Activated T-cell treated with anti-CD3 and anti-CD28 coated beads, Interleukin-2, amount 50 U/mL, for 1 hour (primary cell): ENCODE measurements around the gene PDPK1.

Experiments used
- DNase-seq: peaks from one replicate; pipeline ENCODE4 v3.0.0-alpha.2; 2020

PDPK1 gene

GRCh38 chr16:2537451-2538379, at the start of gene PDPK1:
Gene PDPK1 (plus strand): TSS chr16:2538021. CDS start chr16:2538113, 92 bp downstream.
- DNase-seq: peak; percentile 96

GRCh38 chr16:2489581-2489980, 48.2 kb upstream of the PDPK1 start:
- no peak for DNase-seq

- no peak for DNase-seq
These were observed 47.4 kb upstream of the PDPK1 start for GRCh38 chr16:2490190-2491105.

- DNase-seq: no peak
These were observed 45.5 kb upstream of the PDPK1 start for GRCh38 chr16:2492292-2492691.

DNA sequence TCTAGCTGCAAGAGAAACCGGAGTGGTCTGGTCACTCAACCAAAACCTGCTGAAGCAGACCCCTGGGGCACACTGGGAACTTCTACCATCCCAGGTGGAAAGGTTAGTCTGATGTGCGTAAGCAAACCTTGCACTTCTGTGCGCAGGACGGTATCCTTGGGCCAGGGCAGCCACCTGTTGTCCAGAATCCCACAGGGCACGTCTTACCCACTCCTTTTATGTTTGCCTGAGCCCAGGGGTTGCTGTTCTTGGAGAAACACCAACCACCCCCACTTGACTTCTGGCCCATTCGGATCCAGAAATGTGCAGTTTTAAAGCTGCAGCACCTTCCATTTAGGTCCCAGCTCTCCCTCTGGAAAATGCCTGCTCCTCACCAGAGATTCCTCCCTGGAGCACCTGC, 44.2 kb upstream of the PDPK1 start:
- no peak for DNase-seq

DNA sequence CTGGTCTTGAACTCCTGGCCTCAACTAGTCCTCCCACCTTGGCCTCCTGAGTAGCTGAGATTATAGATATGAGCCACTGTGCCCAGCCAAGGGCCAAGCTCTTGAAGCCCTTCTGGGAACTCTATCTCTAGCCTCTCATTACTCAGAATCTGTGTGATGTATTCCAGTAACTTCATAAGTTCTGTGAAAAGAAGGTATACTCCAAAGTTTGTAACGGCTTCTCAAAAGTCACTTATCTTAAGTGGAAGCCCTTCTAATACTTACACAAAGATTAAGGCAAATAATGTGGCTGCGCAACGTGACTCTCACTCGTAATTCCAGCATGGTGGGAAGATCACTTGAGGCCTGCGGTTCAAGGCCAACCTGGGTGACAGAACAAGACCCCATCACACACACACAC, 43.2 kb upstream of the PDPK1 start:
- no peak for DNase-seq

DNA sequence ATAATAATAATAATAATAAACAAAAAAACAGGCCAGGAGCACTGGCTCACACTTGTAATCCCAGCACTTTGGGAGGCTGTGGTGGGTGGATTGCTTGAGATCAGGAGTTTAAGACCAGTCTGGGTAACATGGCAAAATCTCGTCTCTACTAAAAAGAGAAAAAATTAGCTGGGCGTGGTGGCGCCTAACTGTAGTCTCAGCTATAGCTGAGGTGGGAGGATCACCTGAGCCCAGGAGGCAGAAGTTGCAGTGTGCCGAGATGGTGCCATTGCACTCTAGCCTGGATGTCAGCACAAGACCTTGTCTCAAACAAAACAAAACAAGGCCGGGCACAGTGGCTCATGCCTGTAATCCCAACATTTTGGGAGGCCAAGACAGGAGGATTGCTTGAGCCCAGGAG, 42.8 kb upstream of the PDPK1 start:
- no peak for DNase-seq

DNA sequence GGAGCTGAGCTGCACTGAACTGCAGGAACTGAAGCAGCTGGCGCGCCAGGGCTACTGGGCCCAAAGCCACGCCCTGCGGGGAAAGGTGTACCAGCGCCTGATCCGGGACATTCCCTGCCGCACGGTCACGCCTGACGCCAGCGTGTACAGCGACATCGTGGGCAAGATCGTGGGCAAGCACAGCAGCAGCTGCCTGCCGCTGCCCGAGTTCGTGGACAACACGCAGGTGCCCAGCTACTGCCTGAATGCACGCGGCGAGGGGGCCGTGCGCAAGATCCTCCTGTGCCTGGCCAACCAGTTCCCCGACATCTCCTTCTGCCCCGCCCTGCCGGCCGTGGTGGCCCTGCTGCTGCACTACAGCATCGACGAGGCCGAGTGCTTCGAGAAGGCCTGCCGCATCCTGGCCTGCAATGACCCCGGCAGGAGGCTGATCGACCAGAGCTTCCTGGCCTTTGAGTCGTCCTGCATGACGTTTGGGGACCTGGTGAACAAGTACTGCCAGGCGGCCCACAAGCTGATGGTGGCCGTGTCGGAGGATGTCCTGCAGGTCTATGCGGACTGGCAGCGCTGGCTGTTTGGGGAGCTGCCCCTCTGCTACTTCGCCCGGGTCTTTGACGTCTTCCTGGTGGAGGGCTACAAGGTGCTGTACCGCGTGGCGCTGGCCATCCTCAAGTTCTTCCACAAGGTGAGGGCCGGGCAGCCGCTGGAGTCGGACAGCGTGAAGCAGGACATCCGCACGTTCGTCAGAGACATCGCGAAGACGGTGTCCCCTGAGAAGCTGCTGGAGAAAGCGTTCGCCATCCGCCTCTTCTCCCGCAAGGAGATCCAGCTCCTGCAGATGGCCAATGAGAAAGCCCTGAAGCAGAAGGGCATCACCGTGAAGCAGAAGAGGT, 41.4 kb upstream of the PDPK1 start:
- no peak for DNase-seq

DNA sequence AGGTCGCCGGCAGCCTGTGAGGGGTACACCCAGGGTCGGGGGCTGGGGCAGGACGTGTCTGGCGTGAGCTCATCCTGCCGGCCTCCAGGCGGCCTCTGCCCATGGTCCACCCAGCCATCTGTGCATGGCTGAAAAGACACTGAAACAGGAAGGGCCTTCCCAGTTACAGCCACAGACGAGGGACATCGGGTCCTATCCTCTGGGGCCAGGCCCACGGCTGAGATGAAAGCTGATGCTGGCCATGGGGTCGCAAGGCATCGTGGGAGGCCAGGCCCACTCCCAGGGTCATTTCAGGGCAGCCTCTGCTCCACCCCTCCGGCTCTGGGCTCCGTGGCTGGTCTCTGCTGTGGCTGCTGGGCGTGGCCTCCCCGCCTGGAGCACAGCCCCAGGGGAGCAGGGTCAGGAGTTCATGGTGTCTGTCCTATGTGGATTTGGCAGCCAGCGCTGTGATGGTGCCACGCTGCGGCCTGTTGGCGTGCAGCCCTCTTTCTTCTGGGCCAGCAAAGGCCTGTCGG, 40.6 kb upstream of the PDPK1 start:
- DNase-seq: no peak

GRCh38 chr16:2497695-2498484, 39.9 kb upstream of the PDPK1 start:
- DNase-seq: no peak

- DNase-seq: no peak
These were observed 39.1 kb upstream of the PDPK1 start for GRCh38 chr16:2498531-2499253.

- no peak for DNase-seq
These were observed 38.4 kb upstream of the PDPK1 start for GRCh38 chr16:2499454-2499853.

DNA sequence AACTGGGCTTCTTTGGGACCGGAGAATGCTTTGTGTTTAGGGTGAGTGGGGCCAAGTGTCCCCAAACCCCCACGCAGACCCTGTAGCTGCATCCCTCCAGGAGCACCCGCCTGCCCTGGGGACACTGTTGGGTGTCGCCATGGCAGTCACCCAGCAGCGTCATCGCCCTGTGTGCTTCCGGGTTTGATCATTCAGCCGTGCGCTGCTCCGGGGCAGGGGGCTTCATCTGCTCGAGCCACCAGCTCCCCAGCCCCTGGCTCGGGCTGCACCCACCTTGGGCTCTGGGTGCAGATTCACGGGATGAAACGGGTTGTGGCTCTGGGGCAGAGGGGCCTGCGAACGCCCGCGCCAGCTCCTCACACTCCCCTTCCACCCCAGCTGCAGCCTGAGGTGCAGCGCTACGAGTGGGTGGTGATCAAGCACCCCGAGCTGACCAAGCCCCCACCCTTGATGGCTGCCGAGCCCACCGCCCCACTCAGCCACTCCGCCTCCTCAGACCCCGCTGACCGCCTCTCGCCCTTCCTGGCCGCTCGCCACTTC, 37.9 kb upstream of the PDPK1 start:
- no peak for DNase-seq

GRCh38 chr16:2500430-2500917, 37.3 kb upstream of the PDPK1 start:
- no peak for DNase-seq

DNA sequence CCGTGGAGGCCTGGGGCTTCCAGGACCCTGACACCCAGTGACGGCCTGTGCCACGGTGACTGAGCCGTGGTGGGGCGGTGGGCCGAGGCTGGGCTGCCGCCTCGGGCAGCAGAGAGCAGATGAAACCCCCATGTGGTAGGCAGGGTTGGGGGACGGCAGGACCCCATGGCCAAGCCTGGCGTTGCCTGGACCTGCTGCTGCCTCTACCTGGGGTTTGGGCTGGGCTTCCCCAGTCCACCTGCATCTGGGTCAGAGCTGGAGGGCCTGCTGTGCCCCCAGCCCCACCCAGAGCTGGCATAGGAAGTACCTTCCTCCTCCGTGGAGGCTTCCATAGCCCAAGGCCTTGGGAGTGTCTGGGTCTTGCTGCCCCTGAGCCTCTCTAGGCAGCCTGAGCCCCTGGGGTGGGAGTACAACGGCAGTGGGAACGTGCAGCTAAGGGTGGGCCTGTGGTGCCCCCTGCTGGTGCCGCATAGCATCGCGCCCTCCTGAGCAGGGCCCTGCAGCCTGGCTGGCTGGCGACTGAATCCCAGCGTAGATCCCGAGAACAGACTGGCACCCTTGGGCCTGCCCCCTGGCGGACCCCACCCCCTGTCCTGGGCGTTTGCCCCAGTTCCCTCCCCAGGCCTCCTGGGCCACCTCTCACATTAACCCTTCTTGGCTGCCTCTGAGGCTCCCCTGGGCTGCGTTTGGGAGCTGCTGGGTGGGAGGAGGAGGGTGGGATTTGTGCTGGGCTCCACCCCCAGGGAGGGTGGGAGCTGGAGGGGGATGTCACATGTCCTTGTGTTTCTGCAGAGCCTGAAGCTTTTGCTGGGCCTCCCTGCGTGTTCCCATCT, 36.7 kb upstream of the PDPK1 start:
- peak; percentile 87 for DNase-seq

DNA sequence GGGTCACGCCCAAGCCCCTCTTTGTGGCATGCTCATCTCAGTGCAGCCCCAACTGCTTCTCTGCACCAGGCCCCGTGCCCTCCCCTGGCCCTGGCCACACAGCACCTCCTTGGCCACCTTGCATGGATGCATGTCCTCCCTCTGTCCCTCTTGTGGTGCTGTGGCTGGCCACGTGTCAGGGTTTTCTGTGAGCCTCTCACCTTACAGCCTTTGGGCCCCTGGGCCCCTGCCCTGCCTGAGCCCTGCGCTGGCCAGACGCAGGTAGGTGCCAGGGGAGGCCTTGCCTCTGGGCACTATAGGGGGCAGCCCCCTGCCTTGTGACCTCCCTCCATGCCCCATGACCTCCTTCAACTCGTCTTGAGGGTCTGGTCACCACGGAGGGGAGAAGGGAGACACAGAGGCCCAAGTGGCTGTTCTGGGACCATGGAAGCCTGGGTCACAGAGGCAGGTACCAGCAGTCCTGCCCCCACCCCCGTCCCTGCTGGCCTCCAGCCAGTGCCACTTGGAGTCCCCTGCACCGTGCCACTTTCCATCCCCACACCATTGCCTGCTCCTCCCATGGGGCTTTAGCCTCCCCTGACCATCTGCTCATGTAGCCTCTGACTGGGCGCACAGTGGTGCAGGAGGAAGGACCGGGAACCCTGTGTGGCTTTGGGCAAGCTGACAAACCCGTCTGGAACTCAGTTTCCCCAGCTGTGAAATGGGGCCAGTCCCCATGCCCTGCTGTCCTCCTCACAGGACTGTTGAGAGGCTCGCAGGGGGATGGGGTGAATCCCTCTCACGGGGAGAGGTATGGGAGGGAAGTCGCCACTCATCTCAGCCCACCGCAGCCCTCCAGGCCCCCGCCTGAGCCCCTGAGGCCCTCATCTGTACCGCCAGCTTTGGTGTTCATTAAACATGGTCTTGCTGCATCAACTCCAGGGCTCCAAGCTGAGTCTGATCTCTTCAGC, 35.6 kb upstream of the PDPK1 start:
- DNase-seq: no peak

GRCh38 chr16:2505695-2506094, 32.1 kb upstream of the PDPK1 start:
- no peak for DNase-seq

GRCh38 chr16:2507052-2507659, 30.7 kb upstream of the PDPK1 start:
- no peak for DNase-seq
